C4-2B (cell line): ENCODE data around the gene COL9A3.

Experiments used
- ZFX ChIP-seq: fragments of 450-650 bp; IDR thresholded peaks from 2 replicates; pipeline ENCODE4 v1.6.1; 2017
- TF ChIP-seq, protein P1 (sequence below): fragments of 450-650 bp; conservative IDR thresholded peaks from 2 replicates; pipeline ENCODE4 v1.5.1; 2017; ENCODE audit warnings: mild to moderate bottlenecking

DNA sequence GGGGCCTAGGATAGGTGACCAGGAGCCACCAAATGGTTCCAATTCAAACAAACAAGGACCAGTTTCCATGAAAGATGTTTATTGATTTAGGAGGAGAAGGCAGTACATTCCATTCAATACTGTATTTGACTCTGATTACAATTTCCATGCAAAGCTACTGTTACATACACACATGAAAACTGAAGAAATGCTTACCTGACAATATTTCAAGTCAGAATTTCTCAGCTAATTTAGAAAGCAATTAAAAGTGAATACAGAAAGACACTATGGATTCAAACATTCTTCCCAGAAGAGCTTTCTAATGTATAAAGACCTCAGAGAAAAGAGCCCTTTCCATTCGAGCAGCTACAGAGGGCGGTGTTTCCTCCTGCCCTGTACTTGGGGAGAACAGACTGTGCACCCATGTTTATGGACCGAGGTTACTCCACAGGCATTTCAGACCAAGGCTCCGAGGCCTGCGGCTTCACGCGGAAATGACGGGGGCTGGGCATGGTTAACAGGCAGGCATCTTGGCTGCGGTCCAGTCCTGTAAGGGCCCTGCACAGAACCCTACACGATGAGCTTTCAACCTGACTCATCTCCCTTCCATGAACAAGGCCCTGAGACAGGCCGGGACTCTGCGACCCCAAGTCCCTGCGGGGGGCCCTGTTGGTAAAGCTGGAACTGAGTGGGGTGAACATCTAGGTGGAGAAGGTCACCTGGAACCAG is 70.5 kb downstream of the COL9A3 start:
- TF ChIP-seq, protein P1, sequence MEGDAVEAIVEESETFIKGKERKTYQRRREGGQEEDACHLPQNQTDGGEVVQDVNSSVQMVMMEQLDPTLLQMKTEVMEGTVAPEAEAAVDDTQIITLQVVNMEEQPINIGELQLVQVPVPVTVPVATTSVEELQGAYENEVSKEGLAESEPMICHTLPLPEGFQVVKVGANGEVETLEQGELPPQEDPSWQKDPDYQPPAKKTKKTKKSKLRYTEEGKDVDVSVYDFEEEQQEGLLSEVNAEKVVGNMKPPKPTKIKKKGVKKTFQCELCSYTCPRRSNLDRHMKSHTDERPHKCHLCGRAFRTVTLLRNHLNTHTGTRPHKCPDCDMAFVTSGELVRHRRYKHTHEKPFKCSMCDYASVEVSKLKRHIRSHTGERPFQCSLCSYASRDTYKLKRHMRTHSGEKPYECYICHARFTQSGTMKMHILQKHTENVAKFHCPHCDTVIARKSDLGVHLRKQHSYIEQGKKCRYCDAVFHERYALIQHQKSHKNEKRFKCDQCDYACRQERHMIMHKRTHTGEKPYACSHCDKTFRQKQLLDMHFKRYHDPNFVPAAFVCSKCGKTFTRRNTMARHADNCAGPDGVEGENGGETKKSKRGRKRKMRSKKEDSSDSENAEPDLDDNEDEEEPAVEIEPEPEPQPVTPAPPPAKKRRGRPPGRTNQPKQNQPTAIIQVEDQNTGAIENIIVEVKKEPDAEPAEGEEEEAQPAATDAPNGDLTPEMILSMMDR: no peak
- TF ChIP-seq ZFX: no peak
